GM21825 (cell line): ENCODE results near the gene ANKMY2.
A peak's percentile ranks its signal among the peaks of the same experiment; 100 is the strongest.
"Not testable (repeated sequence)": the region's sequence is repeated elsewhere in the genome, so short reads cannot be mapped to it uniquely, and the experiment has no call there.

Experiments
- ATAC-seq: cut with Tn5 transposase; IDR thresholded peaks from one replicate; pipeline ENCODE4 v1.9.1; 2021; ENCODE audit warnings: mild to moderate bottlenecking, moderate library complexity; ENCODE audit not compliant: unreplicated experiment

The ANKMY2 gene

GRCh38 chr7:16645593-16646471 lies at the start of gene ANKMY2, which contains the start of gene BZW2:
ANKMY2 (minus strand) TSS chr7:16645754; CDS start chr7:16645573, 181 bp downstream.
BZW2 (plus strand) TSS chr7:16646181; CDS start chr7:16665444, 19,263 bp downstream.
- peak; percentile 99 for ATAC-seq

- ATAC-seq = no peak
Observed at GRCh38 chr7:16694806-16695205, 49.3 kb upstream of the ANKMY2 start.

GRCh38 chr7:16693601-16694318 lies 48.2 kb upstream of the ANKMY2 start:
- no peak for ATAC-seq

- no peak for ATAC-seq
Observed at GRCh38 chr7:16691241-16691640, 45.7 kb upstream of the ANKMY2 start.

- no peak for ATAC-seq
Observed at GRCh38 chr7:16688249-16688648, 42.7 kb upstream of the ANKMY2 start.

GRCh38 chr7:16685535-16685934 lies 40.0 kb upstream of the ANKMY2 start:
- ATAC-seq = no peak

GRCh38 chr7:16684935-16685334 lies 39.4 kb upstream of the ANKMY2 start:
- no peak for ATAC-seq

GRCh38 chr7:16678645-16679566 lies 33.4 kb upstream of the ANKMY2 start:
- ATAC-seq = not testable (repeated sequence)

- ATAC-seq = no peak
Observed at GRCh38 chr7:16677978-16678494, 32.5 kb upstream of the ANKMY2 start.

GRCh38 chr7:16675277-16675676 lies 29.7 kb upstream of the ANKMY2 start:
- ATAC-seq = no peak

GRCh38 chr7:16671811-16672210 lies 26.3 kb upstream of the ANKMY2 start:
- no peak for ATAC-seq

GRCh38 chr7:16670731-16671344 lies 25.3 kb upstream of the ANKMY2 start:
- no peak for ATAC-seq

- ATAC-seq = no peak
Observed at GRCh38 chr7:16670021-16670420, 24.5 kb upstream of the ANKMY2 start.

GRCh38 chr7:16669581-16669980 lies 24.0 kb upstream of the ANKMY2 start:
- ATAC-seq = no peak

- ATAC-seq = no peak
Observed at GRCh38 chr7:16668978-16669377, 23.4 kb upstream of the ANKMY2 start.

- no peak for ATAC-seq
Observed at GRCh38 chr7:16668049-16668858, 22.7 kb upstream of the ANKMY2 start.

GRCh38 chr7:16667355-16667754 lies 21.8 kb upstream of the ANKMY2 start:
- no peak for ATAC-seq

GRCh38 chr7:16661924-16662323 lies 16.4 kb upstream of the ANKMY2 start:
- no peak for ATAC-seq

GRCh38 chr7:16660702-16661464 lies 15.3 kb upstream of the ANKMY2 start:
- ATAC-seq = no peak
